ENCODE measurements around the gene FBXL16.

FBXL16 gene

GRCh38 chr16:698911-699671, 6.5 kb downstream of the FBXL16 start:
- Histone ChIP-seq H3K4me2 (ENCODE audit: low read length) (no peak overlapping the region), H3K27me3 (ENCODE audit: control insufficient read depth, insufficient read depth, low read length) (peaks cover 5% of the 10 kb centered on the region), H3K9me3 (ENCODE audit: control insufficient read depth, low read length) (no peaks in the 10 kb centered on the region), H3K4me1 (no peaks in the 10 kb centered on the region), H3K4me3 (ENCODE audit: low read depth, low read length) (no peak overlapping the region), H3K9ac (no peak overlapping the region), H2AFZ (no peak overlapping the region), H3K79me2 (peaks cover 27% of the 10 kb centered on the region), H3K36me3 (ENCODE audit: control insufficient read depth, insufficient read depth, low read length) (no peaks in the 10 kb centered on the region), H3K27ac (no peak overlapping the region)
- no peak for TF ChIP-seq CTCF (IDR thresholded peaks at IDR 0.05)

GRCh38 chr16:695355-696089, 10.1 kb downstream of the FBXL16 start:
- TF ChIP-seq CTCF (IDR thresholded peaks at IDR 0.05), result no peak
- Histone ChIP-seq H3K9ac (no peak overlapping the region), H2AFZ (peak overlapping the region; percentile 40), H3K27ac (peak overlapping the region; percentile 95), H3K79me2 (peaks cover 3% of the 10 kb centered on the region), H3K27me3 (ENCODE audit: control insufficient read depth, insufficient read depth, low read length) (no peaks in the 10 kb centered on the region), H3K4me2 (ENCODE audit: low read length) (peak overlapping the region; percentile 78), H3K36me3 (ENCODE audit: control insufficient read depth, insufficient read depth, low read length) (no peaks in the 10 kb centered on the region), H3K9me3 (ENCODE audit: control insufficient read depth, low read length) (no peaks in the 10 kb centered on the region), H3K4me3 (ENCODE audit: low read depth, low read length) (peak overlapping the region; percentile 65), H3K4me1 (peaks cover 11% of the 10 kb centered on the region)

- H3K27me3 ChIP-seq (ENCODE audit: control insufficient read depth, insufficient read depth, low read length), result no peaks in the 10 kb centered on the region
- no peaks in the 10 kb centered on the region for H3K9me3 ChIP-seq (ENCODE audit: control insufficient read depth, low read length)
- no peak overlapping the region for H3K27ac ChIP-seq
Measured at GRCh38 chr16:694863-695354, 10.7 kb downstream of the FBXL16 start.

GRCh38 chr16:694187-694862, 11.3 kb downstream of the FBXL16 start:
- H2AFZ ChIP-seq, result no peak overlapping the region
- H3K4me3 ChIP-seq (ENCODE audit: low read depth, low read length), result peak overlapping the region; percentile 56
- no peak overlapping the region for H3K9ac ChIP-seq
- no peak for TF ChIP-seq CTCF (IDR thresholded peaks at IDR 0.05)
- peaks cover 16% of the 10 kb centered on the region for H3K4me1 ChIP-seq
- no peaks in the 10 kb centered on the region for H3K36me3 ChIP-seq (ENCODE audit: control insufficient read depth, insufficient read depth, low read length)
- H3K9me3 ChIP-seq (ENCODE audit: control insufficient read depth, low read length), result no peaks in the 10 kb centered on the region
- peak overlapping the region; percentile 72 for H3K4me2 ChIP-seq (ENCODE audit: low read length)
- H3K27ac ChIP-seq, result no peak overlapping the region
- peaks cover 5% of the 10 kb centered on the region for H3K79me2 ChIP-seq
- no peaks in the 10 kb centered on the region for H3K27me3 ChIP-seq (ENCODE audit: control insufficient read depth, insufficient read depth, low read length)

More at GRCh38 chr16:694863-695354, 10.7 kb downstream of the FBXL16 start:
- Histone ChIP-seq H3K4me2 (ENCODE audit: low read length) (peak overlapping the region; percentile 72), H3K4me3 (ENCODE audit: low read depth, low read length) (peak overlapping the region; percentile 56), H3K9ac (no peak overlapping the region), H3K79me2 (peaks cover 3% of the 10 kb centered on the region), H2AFZ (no peak overlapping the region), H3K4me1 (peaks cover 13% of the 10 kb centered on the region), H3K36me3 (ENCODE audit: control insufficient read depth, insufficient read depth, low read length) (no peaks in the 10 kb centered on the region)
- TF ChIP-seq CTCF (IDR thresholded peaks at IDR 0.05), result no peak

Data from parathyroid adenoma (tissue), 2 donors.